ENCODE results near the gene RRAGA.
"Not testable (repeated sequence)": the region's sequence is repeated elsewhere in the genome, so short reads cannot be mapped to it uniquely, and the experiment has no call there.

RRAGA gene

GRCh38 chr9:19048966-19049916 is at the start of gene RRAGA:
TSS of gene RRAGA (plus strand) at chr9:19049427. CDS start at chr9:19049660, 233 bp downstream.
- peak within 1 kb of the TSS; percentile 87 for H3K4me3 Mint-ChIP-seq
- CTCF ChIA-PET: interaction anchor here (0.7 to 4.1 kb wide), 15 partner anchors 12 to 416 kb away, joined by 3 to 39 read pairs (median 4); partner anchors contain the start of gene RPS6
- peaks cover 20% of the 10 kb centered on the region for H3K36me3 Mint-ChIP-seq
- H3K27me3 Mint-ChIP-seq: peaks cover 4% of the 10 kb centered on the region
- peak within 1 kb of the TSS; percentile 98 for H3K27ac Mint-ChIP-seq
- peak; percentile 96 for DNase-seq
- peaks cover 35% of the 10 kb centered on the region for H3K4me1 Mint-ChIP-seq
- no peaks in the 10 kb centered on the region for H3K9me3 Mint-ChIP-seq

- Mint-ChIP-seq H3K27me3 (peaks cover 3% of the 10 kb centered on the region), H3K36me3 (no peaks in the 10 kb centered on the region), H3K9me3 (no peaks in the 10 kb centered on the region), H3K27ac (no peak overlapping the region), H3K4me1 (no peaks in the 10 kb centered on the region), H3K4me3 (no peak overlapping the region)
- no peak for DNase-seq
- CTCF ChIA-PET: no interaction called here
Observed at GRCh38 chr9:19000133-19000532, 49.1 kb upstream of the RRAGA start.

- H3K9me3 Mint-ChIP-seq: no peaks in the 10 kb centered on the region
- CTCF ChIA-PET: no interaction called here
- H3K27me3 Mint-ChIP-seq: peaks cover 8% of the 10 kb centered on the region
- H3K27ac Mint-ChIP-seq: no peak overlapping the region
- H3K36me3 Mint-ChIP-seq: no peaks in the 10 kb centered on the region
- DNase-seq: no peak
- no peak overlapping the region for H3K4me3 Mint-ChIP-seq
- no peaks in the 10 kb centered on the region for H3K4me1 Mint-ChIP-seq
Observed at GRCh38 chr9:19009391-19009965, 39.7 kb upstream of the RRAGA start.

- no peak overlapping the region for H3K27ac Mint-ChIP-seq
Observed at GRCh38 chr9:19018201-19018600, 31.0 kb upstream of the RRAGA start.

GRCh38 chr9:19020886-19021455 is 28.3 kb upstream of the RRAGA start:
- Mint-ChIP-seq H3K36me3 (no peaks in the 10 kb centered on the region), H3K9me3 (no peaks in the 10 kb centered on the region), H3K4me1 (no peaks in the 10 kb centered on the region), H3K4me3 (no peak overlapping the region), H3K27me3 (peaks cover 11% of the 10 kb centered on the region), H3K27ac (no peak overlapping the region)
- CTCF ChIA-PET: no interaction called here
- DNase-seq: no peak

More at GRCh38 chr9:19018201-19018600, 31.0 kb upstream of the RRAGA start:
- CTCF ChIA-PET: interaction anchor here (1.1 kb wide), 1 partner anchor 11 kb away, joined by 3 read pairs; no protein-coding TSS in a partner anchor
- Mint-ChIP-seq H3K4me3 (no peak overlapping the region), H3K36me3 (no peaks in the 10 kb centered on the region), H3K9me3 (no peaks in the 10 kb centered on the region), H3K27me3 (peaks cover 11% of the 10 kb centered on the region), H3K4me1 (no peaks in the 10 kb centered on the region)
- no peak for DNase-seq

- H3K27ac Mint-ChIP-seq, DNase-seq, CTCF ChIA-PET, H3K4me3 Mint-ChIP-seq, H3K36me3 Mint-ChIP-seq, H3K9me3 Mint-ChIP-seq, H3K4me1 Mint-ChIP-seq: not testable (repeated sequence)
- H3K27me3 Mint-ChIP-seq: peaks cover 14% of the 10 kb centered on the region
Observed at GRCh38 chr9:19021649-19022048, 27.6 kb upstream of the RRAGA start.

- Mint-ChIP-seq H3K9me3 (no peaks in the 10 kb centered on the region), H3K27me3 (peaks cover 17% of the 10 kb centered on the region), H3K4me3 (no peak overlapping the region), H3K36me3 (no peaks in the 10 kb centered on the region), H3K4me1 (peaks cover 2% of the 10 kb centered on the region), H3K27ac (no peak overlapping the region)
- no peak for DNase-seq
- CTCF ChIA-PET: no interaction called here
Observed at GRCh38 chr9:19022206-19022605, 27.0 kb upstream of the RRAGA start.

- Mint-ChIP-seq H3K4me1 (peaks cover 2% of the 10 kb centered on the region), H3K27me3 (peaks cover 22% of the 10 kb centered on the region), H3K27ac (no peak overlapping the region), H3K36me3 (no peaks in the 10 kb centered on the region), H3K9me3 (no peaks in the 10 kb centered on the region), H3K4me3 (no peak overlapping the region)
- CTCF ChIA-PET: no interaction called here
- DNase-seq: no peak
Observed at GRCh38 chr9:19023078-19023477, 26.1 kb upstream of the RRAGA start.

- Mint-ChIP-seq H3K4me1 (peaks cover 2% of the 10 kb centered on the region), H3K27ac (no peak overlapping the region), H3K36me3 (no peaks in the 10 kb centered on the region), H3K9me3 (no peaks in the 10 kb centered on the region), H3K4me3 (no peak overlapping the region), H3K27me3 (peaks cover 17% of the 10 kb centered on the region)
- no peak for DNase-seq
- CTCF ChIA-PET: interaction anchor here (0.6 to 6.5 kb wide), 5 partner anchors 30 to 771 kb away, joined by 3 to 32 read pairs (median 3); no protein-coding TSS in a partner anchor
Observed at GRCh38 chr9:19026375-19026774, 22.9 kb upstream of the RRAGA start.

GRCh38 chr9:19027825-19028224 is 21.4 kb upstream of the RRAGA start:
- CTCF ChIA-PET: interaction anchor here (0.7 to 6.5 kb wide), 13 partner anchors 9 to 1217 kb away, joined by 3 to 32 read pairs (median 4); no protein-coding TSS in a partner anchor
- Mint-ChIP-seq H3K4me1 (peaks cover 2% of the 10 kb centered on the region), H3K27me3 (peaks cover 11% of the 10 kb centered on the region), H3K36me3 (no peaks in the 10 kb centered on the region), H3K4me3 (no peak overlapping the region), H3K27ac (no peak overlapping the region), H3K9me3 (no peaks in the 10 kb centered on the region)
- DNase-seq: no peak

- H3K36me3 Mint-ChIP-seq: no peaks in the 10 kb centered on the region
- no peaks in the 10 kb centered on the region for H3K9me3 Mint-ChIP-seq
- DNase-seq: peak; percentile 46
- H3K4me1 Mint-ChIP-seq: peaks cover 2% of the 10 kb centered on the region
- no peak overlapping the region for H3K4me3 Mint-ChIP-seq
- no peak overlapping the region for H3K27ac Mint-ChIP-seq
- H3K27me3 Mint-ChIP-seq: peaks cover 11% of the 10 kb centered on the region
- CTCF ChIA-PET: interaction anchor here (0.5 to 6.5 kb wide), 17 partner anchors 8 to 1218 kb away, joined by 3 to 32 read pairs (median 4); no protein-coding TSS in a partner anchor
Observed at GRCh38 chr9:19028835-19029451, 20.3 kb upstream of the RRAGA start.

- H3K36me3 Mint-ChIP-seq: no peaks in the 10 kb centered on the region
- H3K27me3 Mint-ChIP-seq: peaks cover 11% of the 10 kb centered on the region
- no peak overlapping the region for H3K27ac Mint-ChIP-seq
- H3K9me3 Mint-ChIP-seq: no peaks in the 10 kb centered on the region
- peaks cover 2% of the 10 kb centered on the region for H3K4me1 Mint-ChIP-seq
- CTCF ChIA-PET: interaction anchor here (1.0 to 6.5 kb wide), 2 partner anchors 143 to 776 kb away, joined by 3 to 32 read pairs; no protein-coding TSS in a partner anchor
- no peak for DNase-seq
- H3K4me3 Mint-ChIP-seq: no peak overlapping the region
Observed at GRCh38 chr9:19030899-19031298, 18.3 kb upstream of the RRAGA start.

- CTCF ChIA-PET: interaction anchor here (1.5 kb wide), 1 partner anchor 425 kb away, joined by 3 read pairs; no protein-coding TSS in a partner anchor
- H3K9me3 Mint-ChIP-seq: no peaks in the 10 kb centered on the region
- H3K27ac Mint-ChIP-seq: no peak overlapping the region
- no peak for DNase-seq
- H3K4me1 Mint-ChIP-seq: no peaks in the 10 kb centered on the region
- H3K4me3 Mint-ChIP-seq: no peak overlapping the region
- H3K36me3 Mint-ChIP-seq: no peaks in the 10 kb centered on the region
- peaks cover 10% of the 10 kb centered on the region for H3K27me3 Mint-ChIP-seq
Observed at GRCh38 chr9:19032406-19032805, 16.8 kb upstream of the RRAGA start.

- H3K27ac Mint-ChIP-seq: no peak within 1 kb of the TSS
- CTCF ChIA-PET: interaction anchor here (1.0 to 1.5 kb wide), 3 partner anchors 141 to 778 kb away, joined by 3 to 5 read pairs (median 3); no protein-coding TSS in a partner anchor
- no peaks in the 10 kb centered on the region for H3K9me3 Mint-ChIP-seq
- no peaks in the 10 kb centered on the region for H3K4me1 Mint-ChIP-seq
- H3K4me3 Mint-ChIP-seq: no peak within 1 kb of the TSS
- DNase-seq: no peak
- H3K36me3 Mint-ChIP-seq: no peaks in the 10 kb centered on the region
- H3K27me3 Mint-ChIP-seq: peaks cover 5% of the 10 kb centered on the region
Observed at GRCh38 chr9:19033015-19033414, 16.2 kb upstream of the RRAGA start, which contains the start of gene SAXO1. TSS of gene SAXO1 (minus strand) at chr9:19033209. CDS start at chr9:19032908, 301 bp downstream.
